Bladder microvascular endothelial cell (primary cell): ENCODE measurements around the gene USP11. TPM values are rescaled to one million over a fixed set of nuclear protein-coding genes. Genes with fewer than 3 reads are reported as not detected.

ENCODE experiments used
- total RNA-seq: library from RNA; depleted of rRNA; stranded (reverse); fragments of >200 nt; gene quantifications from 2 replicates; pipeline ENCODE4 v1.2.3, GENCODE V29; 2014

Gene USP11
- total RNA-seq, result 20.9 and 54.1 TPM in 2 replicates

GRCh38 chrX:47232803-47233332 is at the start of gene USP11:
Gene USP11 (plus strand): TSS chrX:47233009. CDS start chrX:47233044, 35 bp downstream.

GRCh38 chrX:47193475-47194193 is 39.2 kb upstream of the USP11 start, which contains the start of gene UBA1:
Gene UBA1 (plus strand): TSS chrX:47193829. CDS start chrX:47198803, 4,974 bp downstream.

DNA sequence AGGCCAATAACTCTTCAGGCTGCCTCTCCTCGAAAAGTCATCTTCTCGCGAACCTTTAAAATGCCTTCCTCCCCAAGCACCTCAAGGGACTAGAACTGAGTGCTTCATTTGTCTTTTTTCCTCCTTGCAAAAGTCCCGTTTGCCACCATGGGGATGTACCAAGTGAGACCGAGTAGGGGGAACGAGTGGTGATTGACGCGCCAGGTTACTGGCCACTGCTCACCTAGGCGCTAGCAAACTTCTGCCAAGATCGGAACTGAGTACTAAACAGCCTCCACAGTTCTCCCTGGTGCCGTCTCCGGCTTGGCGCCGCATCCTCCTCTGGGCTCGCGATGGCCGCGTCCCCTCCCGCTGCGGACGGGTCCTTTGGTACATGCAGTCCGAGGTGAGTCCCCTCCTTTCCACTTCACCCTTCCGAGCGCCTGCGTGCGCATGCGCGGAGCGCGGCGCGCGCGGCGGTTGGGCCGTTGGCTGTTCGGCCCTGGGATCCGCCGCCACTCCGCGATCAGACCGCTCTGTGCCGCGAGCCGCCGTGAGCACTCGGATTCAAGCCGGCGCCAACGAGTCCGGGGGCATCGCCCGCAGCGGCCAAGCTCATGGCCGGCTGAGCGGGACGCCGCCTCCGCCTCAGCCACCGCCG is 14.4 kb upstream of the USP11 start, which contains the start of gene CDK16:
Gene CDK16, plus strand, starts transcription at position 402 of the 640 bp plus-strand sequence. CDS start 4,877 bp downstream, outside the sequence.

Other genes starting within 250 kb of the USP11 start
- under 0.01 and 0.57 TPM in 2 replicates for gene RGN, start 154.6 kb upstream of the USP11 start, total RNA-seq
- gene NDUFB11, start 88.3 kb upstream of the USP11 start, total RNA-seq, result 51.6 and 66.5 TPM in 2 replicates
- gene RBM10, start 87.8 kb upstream of the USP11 start, total RNA-seq, result 51.5 and 64.1 TPM in 2 replicates
- 92.1 and 138 TPM in 2 replicates for gene UBA1, start 39.2 kb upstream of the USP11 start, total RNA-seq
- 38.7 and 85.8 TPM in 2 replicates for gene CDK16, start 14.3 kb upstream of the USP11 start, total RNA-seq
- 0.06 TPM in 1 of 2 replicates, not detected in the other for gene ZNF157, start 137.6 kb downstream of the USP11 start, total RNA-seq